ENCODE measurements around the gene PLIN5.

The PLIN5 gene

GRCh38 chr19:4567584-4568071 is 32.6 kb upstream of the PLIN5 start:
- DNase-seq = peak; percentile 63

- DNase-seq = no peak
These were observed 31.5 kb upstream of the PLIN5 start for GRCh38 chr19:4566402-4567051.

- peak; percentile 25 for DNase-seq
These were observed 28.5 kb upstream of the PLIN5 start for GRCh38 chr19:4563562-4563961.

- DNase-seq = peak; percentile 16
These were observed 27.1 kb upstream of the PLIN5 start for GRCh38 chr19:4562085-4562484.

- DNase-seq = no peak
These were observed 24.5 kb upstream of the PLIN5 start, which contains the start of gene SEMA6B for GRCh38 chr19:4559569-4559968. SEMA6B (minus strand) TSS chr19:4559684; CDS start chr19:4558457, 1,227 bp downstream.

- DNase-seq = no peak
These were observed 23.2 kb upstream of the PLIN5 start for GRCh38 chr19:4557971-4558941.

GRCh38 chr19:4557144-4557970 is 22.3 kb upstream of the PLIN5 start:
- no peak for DNase-seq

GRCh38 chr19:4556597-4557127 is 21.6 kb upstream of the PLIN5 start:
- peak; percentile 8 for DNase-seq

- no peak for DNase-seq
These were observed 20.9 kb upstream of the PLIN5 start for GRCh38 chr19:4555657-4556561.

- no peak for DNase-seq
These were observed 19.7 kb upstream of the PLIN5 start for GRCh38 chr19:4554717-4555116.

- DNase-seq = no peak
These were observed 18.8 kb upstream of the PLIN5 start for GRCh38 chr19:4553775-4554174.

- no peak for DNase-seq
These were observed 18.2 kb upstream of the PLIN5 start for GRCh38 chr19:4553092-4553695.

GRCh38 chr19:4552525-4552819 is 17.4 kb upstream of the PLIN5 start:
- DNase-seq = no peak

GRCh38 chr19:4550479-4551050 is 15.5 kb upstream of the PLIN5 start:
- DNase-seq = no peak

- DNase-seq = no peak
These were observed 15.0 kb upstream of the PLIN5 start for GRCh38 chr19:4550018-4550417.

- no peak for DNase-seq
These were observed 13.2 kb upstream of the PLIN5 start for GRCh38 chr19:4548238-4548584.

GRCh38 chr19:4547303-4548237 is 12.5 kb upstream of the PLIN5 start:
- no peak for DNase-seq

- no peak for DNase-seq
These were observed 9.0 kb upstream of the PLIN5 start for GRCh38 chr19:4543842-4544647.

Data from CD4-positive, alpha-beta T cell treated with Interleukin-17A for 1 hour (primary cell).